ENCODE measurements around the gene ITGA3.

Gene ITGA3

DNA sequence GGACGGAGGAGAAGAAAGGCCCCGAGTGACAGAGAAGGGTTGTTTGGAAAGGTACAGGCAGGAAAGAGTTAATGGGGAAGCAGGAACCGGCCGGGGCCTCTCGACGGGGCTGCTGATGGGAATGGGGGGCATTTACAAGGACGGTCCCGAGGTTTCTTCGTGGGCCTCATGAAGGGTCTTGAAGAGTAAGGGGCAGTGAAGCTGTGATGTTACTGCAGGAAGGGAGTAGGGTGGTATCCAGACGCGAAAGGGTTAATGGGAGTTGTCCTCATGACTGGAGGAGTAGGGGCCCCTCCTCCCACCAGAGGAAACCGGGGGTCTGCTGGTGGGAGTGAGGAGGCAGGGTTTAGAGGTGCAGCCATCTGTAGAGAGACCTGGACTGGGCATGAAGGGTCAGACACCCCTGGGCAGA lies 39.7 kb downstream of the ITGA3 start:
- DNase-seq = no peak

- no peak for DNase-seq
Measured at GRCh38 chr17:50096092-50096491, 40.2 kb downstream of the ITGA3 start.

DNA sequence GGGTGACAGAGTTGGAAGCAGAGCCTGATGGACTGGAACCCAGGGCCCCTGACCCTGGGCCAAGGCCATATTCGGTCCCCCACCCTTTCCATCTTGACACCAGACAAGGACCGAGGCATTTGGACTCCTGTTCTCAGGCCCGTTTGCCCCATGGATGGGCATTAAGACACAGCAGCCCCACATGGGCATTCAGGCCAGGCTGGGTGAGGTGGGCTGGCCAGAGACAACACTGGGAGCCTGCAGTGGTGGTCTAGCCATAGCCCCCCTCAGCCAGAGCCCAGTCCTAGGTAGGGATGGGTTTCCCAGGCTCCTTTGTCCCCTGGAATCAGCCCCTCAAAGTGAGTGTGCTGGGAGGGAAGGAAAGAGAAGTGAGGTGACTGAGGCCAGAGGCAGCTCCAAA lies 40.8 kb downstream of the ITGA3 start:
- no peak for DNase-seq

DNA sequence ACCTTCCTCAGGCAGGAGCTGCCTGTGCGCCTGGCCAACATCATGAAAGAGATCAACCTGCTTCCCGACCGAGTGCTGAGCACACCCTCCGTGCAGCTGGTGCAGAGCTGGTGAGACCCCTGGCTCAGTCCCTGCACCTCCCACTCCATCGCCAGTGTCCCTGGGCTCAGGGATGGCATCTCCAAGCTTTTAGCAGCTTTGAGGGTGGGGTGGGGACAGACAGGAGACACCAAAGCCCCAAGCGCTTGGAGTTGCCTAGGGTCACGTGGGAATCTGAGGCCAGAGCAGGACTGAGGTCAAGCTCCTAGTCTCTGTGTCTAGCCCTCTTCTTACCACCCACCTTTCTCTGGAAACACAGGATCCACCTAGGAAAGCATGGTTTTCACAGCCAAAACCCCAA lies 41.5 kb downstream of the ITGA3 start:
- DNase-seq = no peak

DNA sequence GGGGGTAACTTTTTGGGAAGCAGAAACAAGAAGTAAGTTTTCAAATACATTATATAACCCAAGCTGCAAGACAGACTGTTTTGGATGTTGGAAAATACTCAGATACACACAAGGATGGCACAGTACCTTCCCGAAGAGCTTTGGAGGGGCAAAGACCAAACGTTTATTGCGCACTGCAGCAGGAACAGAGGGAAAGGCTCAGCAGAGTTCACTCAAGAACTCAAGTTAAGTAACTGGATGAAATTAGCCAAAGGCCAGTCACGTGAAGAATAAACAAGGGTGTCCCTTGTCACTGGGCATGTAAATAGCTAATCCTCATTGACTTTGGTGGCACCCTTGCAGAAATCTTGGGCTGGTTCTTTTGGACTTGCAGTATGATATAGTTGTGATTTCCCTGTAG lies 42.0 kb downstream of the ITGA3 start:
- DNase-seq = no peak

- no peak for DNase-seq
Measured at GRCh38 chr17:50098583-50098982, 42.7 kb downstream of the ITGA3 start.

DNA sequence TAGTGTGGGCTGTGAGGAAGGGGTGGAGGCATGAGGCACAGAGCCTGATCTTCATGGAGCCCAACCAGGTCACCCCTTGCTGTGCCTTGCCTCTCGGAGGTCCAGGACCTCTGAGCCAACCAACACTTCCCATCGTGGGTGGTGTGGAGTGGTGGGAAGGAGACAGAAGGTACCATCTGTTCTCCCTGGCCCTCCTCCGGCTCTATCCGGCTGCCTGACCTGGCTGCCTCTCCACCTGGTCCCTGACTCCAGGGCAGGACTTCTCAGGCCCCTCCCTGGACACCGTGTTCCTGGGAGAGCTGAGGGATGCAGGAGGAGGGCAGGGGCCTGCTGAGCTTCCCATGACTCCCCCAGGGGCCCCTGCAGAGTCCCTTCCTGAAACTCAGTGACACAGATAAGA lies 43.1 kb downstream of the ITGA3 start:
- no peak for DNase-seq

DNA sequence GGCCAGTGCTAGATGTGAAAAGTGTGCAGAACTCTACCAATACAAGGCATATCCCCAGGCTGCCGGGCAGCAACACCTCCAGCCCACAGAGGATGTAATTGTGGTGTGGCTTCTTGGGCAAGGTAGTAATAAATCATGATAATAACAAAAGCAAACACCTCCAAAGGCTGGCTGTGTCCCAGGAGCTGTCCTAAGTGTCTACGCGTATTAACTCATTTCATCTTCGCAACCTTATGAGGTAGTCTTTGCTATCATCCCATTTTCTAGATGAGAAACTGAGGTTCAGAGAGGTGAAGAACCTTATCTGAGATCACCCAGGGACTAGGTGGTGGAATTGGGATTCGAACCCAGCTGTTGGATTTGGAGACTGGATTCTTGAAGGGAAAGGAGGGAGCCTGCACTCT lies 44.6 kb downstream of the ITGA3 start:
- no peak for DNase-seq

DNA sequence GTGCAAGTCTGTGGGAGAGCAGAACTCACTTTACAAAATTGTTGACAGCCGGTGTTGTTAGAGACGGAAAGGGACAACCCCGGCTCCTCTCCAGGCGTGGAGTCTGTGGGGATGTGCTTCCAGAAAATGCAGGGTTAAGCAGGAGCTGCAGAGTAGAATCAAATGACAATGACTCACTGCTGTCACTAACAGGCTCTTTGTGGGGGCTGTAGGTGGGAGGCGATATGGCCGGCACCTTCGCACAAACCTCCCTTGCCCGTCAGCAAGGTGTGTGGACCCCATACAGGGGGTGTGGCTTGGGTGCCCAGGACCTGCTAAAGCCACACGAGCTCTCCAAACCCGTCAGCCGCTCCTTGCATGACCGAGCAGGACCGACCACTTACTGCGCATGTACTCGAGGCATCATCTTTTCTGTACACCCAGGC lies 45.0 kb downstream of the ITGA3 start:
- no peak for DNase-seq

GRCh38 chr17:50101346-50102163 lies 45.6 kb downstream of the ITGA3 start:
- DNase-seq = no peak

DNA sequence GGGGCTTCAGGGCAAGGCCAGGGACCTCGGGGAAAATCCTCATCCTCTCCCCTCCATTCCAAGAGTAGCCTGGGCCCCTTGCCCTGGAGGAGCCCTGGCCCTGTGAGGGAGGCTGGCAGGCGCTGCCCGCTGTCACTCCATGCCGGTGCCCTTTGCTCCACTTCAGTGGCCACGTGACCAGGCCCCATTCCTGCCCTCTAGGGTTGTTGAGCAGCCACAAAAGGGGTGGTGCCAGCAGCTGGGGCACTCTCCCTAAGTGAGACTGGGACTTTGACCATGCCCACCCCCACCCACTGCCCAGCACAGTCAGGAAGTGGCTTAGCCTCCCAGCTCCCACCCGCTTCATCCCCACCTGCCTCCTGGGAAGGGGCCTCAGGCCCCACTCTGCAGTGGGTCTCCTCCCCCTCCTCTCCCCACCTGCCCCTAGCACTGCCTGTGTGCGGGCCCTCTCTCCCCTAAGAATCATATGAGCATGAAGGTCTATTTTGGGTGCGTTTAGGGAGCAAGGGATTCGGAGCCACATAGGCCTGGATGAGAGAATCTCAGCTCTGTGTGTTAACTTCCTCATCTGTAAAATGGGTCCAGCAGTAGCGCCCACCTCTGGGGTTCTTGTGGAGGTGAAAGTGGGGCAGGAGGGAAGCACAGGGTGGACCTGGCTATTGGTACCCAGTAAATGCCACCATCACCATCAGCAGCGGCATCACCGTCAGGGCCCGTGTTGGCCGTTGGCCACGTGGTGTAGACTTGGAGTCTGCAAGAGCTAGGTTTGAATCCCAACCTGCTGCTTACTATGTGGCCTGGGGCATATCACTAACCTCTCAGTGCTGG lies 46.5 kb downstream of the ITGA3 start:
- no peak for DNase-seq

DNA sequence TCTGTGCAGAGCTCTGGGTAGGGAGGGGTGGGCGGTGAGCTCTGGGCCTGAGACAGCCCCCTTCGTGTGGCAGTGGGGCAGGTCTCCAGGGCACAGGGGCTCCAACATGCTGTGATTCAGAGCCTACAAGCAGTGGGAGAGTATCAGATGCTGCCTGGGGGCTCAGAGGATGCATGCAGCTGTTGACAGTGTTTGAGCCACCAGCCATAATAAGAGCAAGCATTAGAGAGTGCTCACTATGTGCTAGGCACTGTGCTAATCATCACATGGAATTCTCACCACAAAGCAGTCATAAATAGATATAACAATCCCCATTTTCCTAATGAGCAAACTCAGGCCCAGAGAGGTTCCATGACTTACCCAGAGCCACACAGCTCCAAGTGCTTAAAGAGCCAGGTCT lies 47.3 kb downstream of the ITGA3 start:
- DNase-seq = no peak

DNA sequence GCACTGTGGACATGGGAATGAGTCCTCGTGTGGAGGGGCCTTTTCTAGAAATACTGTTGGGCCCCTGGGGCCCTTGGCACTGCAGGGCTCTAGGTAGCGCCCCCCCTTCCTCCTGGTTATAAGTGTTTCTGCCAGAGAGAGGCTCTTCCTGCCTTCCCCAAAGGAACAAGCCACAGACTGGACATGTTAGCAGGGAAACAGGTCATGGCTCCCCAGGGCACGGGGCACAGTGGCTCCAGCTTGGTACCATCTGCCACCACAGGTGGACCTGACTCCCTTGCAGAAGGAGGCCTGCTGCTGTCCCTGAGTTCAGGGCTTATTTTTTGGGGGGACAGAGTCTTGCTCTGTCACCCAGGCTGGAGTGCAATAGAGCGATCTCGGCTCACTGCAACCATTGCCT lies 48.0 kb downstream of the ITGA3 start:
- no peak for DNase-seq

GRCh38 chr17:50105811-50106210 lies 49.9 kb downstream of the ITGA3 start:
- DNase-seq = no peak

DNA sequence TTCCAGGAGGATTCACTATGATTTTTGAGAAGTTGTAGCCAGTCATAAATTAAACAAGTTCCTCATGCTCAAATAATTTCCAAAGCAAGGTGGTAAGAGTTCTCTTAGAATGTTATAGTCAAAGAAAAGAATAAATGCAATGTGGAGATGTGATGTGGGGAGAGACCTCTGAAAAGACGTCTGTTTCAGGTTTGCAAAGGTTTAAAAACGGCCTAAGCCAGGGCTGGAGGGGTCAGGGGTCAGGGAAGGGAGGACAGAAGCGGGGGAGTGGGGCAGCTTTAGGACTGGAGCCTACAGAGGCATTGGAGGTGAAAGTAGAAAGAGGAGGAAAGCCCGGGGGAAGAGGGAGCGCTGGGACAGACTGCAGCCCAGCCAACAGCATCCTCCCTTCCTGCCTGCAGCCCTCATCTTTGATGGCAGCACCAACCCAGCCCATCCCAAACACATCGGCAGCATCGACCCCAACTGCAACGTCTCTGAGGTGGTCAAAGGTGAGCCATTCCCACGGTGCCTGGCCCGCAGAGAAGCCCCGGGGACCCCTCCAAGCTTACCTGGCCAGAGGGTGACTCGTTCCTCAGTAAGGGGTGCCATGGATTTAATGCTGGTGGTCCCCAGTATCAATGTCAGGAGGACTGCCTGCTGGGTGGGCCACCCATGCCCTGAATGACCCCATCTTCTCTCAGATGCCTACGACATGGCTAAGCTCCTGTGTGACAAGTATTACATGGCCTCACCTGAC lies 50.7 kb downstream of the ITGA3 start:
- DNase-seq = no peak

DNA sequence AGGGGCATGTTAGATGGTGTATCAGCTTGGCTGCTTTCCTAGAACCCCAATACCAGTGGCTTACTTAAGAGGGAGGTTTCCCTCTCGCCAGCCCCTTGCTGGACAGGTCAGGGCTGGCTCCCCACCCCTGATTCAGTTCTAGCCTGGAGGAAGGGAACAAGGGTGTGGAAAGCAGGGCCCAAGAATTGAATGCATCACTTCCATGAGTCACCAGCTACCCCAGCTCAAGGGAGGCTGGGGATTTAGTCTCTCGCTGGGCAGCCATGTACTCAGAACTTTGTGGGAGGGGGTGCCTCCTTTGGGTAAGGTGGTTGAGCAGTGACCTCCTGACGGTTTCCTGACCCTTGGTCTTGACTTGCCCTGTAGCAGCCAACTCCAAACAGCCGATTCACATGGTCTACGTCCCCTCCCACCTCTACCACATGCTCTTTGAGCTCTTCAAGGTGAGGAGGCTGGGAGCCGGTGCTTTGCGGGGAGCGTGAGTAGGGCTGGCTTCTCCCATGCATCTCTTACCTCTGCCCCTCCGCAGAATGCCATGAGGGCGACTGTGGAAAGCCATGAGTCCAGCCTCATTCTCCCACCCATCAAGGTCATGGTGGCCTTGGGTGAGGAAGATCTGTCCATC lies 52.0 kb downstream of the ITGA3 start:
- DNase-seq = no peak

DNA sequence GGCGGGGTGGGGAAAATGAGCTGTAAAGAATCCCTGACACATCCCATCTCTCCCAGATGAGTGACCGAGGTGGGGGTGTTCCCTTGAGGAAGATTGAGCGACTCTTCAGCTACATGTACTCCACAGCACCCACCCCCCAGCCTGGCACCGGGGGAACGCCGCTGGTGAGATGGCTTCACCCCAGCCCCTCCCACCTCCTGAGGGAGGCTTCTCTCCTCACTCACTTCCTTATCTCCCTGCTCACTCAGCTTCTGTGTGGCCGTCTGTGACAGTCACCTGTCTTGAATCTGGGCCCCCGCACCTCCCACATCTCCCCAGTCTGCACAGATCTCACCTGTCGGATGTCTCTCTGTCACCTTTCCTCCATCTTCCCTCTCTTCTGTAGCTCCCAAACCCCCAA lies 52.6 kb downstream of the ITGA3 start:
- DNase-seq = no peak

DNA sequence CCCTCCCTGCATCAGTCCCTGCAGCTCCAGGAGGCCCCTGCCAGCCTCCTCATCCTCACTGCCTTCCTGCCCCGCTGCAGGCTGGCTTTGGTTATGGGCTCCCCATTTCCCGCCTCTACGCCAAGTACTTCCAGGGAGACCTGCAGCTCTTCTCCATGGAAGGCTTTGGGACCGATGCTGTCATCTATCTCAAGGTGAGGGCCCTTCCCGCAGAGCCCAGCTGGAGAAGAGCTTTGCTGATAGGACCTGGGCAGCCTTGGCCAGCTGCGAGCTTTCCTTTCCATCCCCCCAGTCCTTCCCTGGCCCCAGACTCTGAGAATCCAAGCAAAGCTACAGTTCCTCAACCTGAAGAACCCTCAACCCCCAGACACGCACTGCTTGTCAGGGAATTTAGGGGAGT lies 53.3 kb downstream of the ITGA3 start:
- no peak for DNase-seq

DNA sequence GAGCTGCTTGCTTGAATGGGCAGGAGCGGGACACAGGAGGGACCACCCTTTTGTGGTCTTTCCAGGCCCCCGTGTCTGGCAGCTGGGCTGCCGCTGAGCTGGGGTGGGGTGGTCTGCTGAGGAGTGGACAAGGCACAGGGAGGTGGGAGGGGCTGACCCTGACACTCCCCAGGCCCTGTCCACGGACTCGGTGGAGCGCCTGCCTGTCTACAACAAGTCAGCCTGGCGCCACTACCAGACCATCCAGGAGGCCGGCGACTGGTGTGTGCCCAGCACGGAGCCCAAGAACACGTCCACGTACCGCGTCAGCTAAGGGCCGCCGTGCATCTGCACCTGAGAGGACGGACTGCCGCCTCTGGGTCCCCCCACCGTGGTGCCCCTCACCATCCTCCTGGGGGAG lies 53.9 kb downstream of the ITGA3 start:
- no peak for DNase-seq

GRCh38 chr17:50110591-50111349 lies 54.9 kb downstream of the ITGA3 start:
- no peak for DNase-seq

DNA sequence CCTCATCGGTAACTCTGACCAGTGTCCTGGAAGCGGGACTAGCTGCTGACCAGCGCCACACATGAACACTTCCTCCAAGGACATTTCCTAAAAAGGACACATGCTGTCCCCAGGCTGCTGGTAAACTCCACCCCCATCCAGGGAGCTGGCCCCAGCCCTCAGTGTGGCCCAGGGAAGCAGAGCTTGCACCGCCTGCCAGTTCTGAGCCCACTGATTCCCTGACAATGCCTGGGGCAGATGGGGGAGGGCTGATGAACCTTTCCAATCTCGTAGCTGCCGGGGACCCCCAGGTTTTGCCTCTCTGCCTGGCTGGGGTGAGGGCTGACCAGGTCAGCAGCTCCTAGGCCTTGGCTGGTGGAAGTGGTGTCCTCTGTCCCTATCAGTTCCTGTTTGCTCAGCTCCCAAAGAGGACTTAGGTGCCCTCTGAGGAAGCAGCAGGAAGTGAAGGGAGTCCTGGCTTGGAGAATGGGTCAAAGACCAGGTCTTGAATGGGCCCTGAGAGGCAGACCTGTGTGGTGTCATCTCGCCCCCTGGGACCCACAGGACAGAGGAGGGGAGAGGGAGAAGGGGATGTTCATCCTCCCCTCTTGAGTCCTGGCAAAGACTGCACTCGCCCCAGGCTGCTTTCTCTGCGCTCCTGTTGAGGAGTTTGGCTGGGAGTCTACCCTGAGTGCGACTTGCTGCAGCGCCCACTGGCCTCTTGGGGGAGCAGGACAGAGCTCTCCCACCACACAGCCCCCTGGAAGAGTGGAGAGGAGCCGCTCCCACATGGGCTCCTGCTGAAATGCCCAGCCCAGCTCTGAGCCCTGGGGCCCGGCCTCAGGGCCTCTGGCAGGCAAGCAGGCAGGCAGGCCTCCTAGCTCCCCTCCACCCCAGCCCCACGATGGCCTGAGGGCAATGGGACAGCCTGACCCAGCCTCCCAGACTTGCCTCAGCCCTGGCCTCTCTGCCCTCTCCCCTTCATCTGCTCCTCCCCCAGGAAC lies 56.1 kb downstream of the ITGA3 start:
- no peak for DNase-seq
